ENCODE results near the gene CWC22. TPM values are rescaled to one million over a fixed set of nuclear protein-coding genes. Genes with fewer than 3 reads are reported as not detected.
"Not testable (repeated sequence)": the region's sequence is repeated elsewhere in the genome, so short reads cannot be mapped to it uniquely, and the experiment has no call there.

CWC22 gene
- total RNA-seq, 1 donor: 12.7 TPM

- Histone ChIP-seq H3K4me1 (ENCODE audit: insufficient read depth, low read length) (no peaks in the 10 kb centered on the region), H3K4me3 (ENCODE audit: low read length) (no peak overlapping the region), H3K27me3 (ENCODE audit: insufficient read depth, low read length) (no peaks in the 10 kb centered on the region), H3K9me3 (ENCODE audit: low read depth, low read length) (no peaks in the 10 kb centered on the region)
Observed at GRCh38 chr2:179987916-179988315, 19.2 kb downstream of the CWC22 start.

GRCh38 chr2:179985163-179985820 is 21.8 kb downstream of the CWC22 start:
- Histone ChIP-seq H3K4me3 (ENCODE audit: low read length) (no peak overlapping the region), H3K4me1 (ENCODE audit: insufficient read depth, low read length) (no peaks in the 10 kb centered on the region), H3K9me3 (ENCODE audit: low read depth, low read length) (no peaks in the 10 kb centered on the region), H3K27me3 (ENCODE audit: insufficient read depth, low read length) (no peaks in the 10 kb centered on the region)

- no peaks in the 10 kb centered on the region for H3K9me3 ChIP-seq (ENCODE audit: low read depth, low read length)
- H3K4me1 ChIP-seq (ENCODE audit: insufficient read depth, low read length): no peaks in the 10 kb centered on the region
- no peak overlapping the region for H3K4me3 ChIP-seq (ENCODE audit: low read length)
- H3K27me3 ChIP-seq (ENCODE audit: insufficient read depth, low read length): no peaks in the 10 kb centered on the region
Observed at GRCh38 chr2:179983250-179983932, 23.7 kb downstream of the CWC22 start.

GRCh38 chr2:179981085-179981484 is 26.0 kb downstream of the CWC22 start:
- Histone ChIP-seq H3K4me1 (ENCODE audit: insufficient read depth, low read length) (no peaks in the 10 kb centered on the region), H3K9me3 (ENCODE audit: low read depth, low read length) (no peaks in the 10 kb centered on the region), H3K4me3 (ENCODE audit: low read length) (no peak overlapping the region), H3K27me3 (ENCODE audit: insufficient read depth, low read length) (no peaks in the 10 kb centered on the region)

- no peaks in the 10 kb centered on the region for H3K27me3 ChIP-seq (ENCODE audit: insufficient read depth, low read length)
- no peaks in the 10 kb centered on the region for H3K9me3 ChIP-seq (ENCODE audit: low read depth, low read length)
- no peaks in the 10 kb centered on the region for H3K4me1 ChIP-seq (ENCODE audit: insufficient read depth, low read length)
- no peak overlapping the region for H3K4me3 ChIP-seq (ENCODE audit: low read length)
Observed at GRCh38 chr2:179974761-179975160, 32.3 kb downstream of the CWC22 start.

- H3K4me3 ChIP-seq (ENCODE audit: low read length): no peak overlapping the region
Observed at GRCh38 chr2:179966778-179967394, 40.2 kb downstream of the CWC22 start.

GRCh38 chr2:179965291-179966258 is 41.5 kb downstream of the CWC22 start:
- H3K4me3 ChIP-seq (ENCODE audit: low read length): no peak overlapping the region
- H3K27me3 ChIP-seq (ENCODE audit: insufficient read depth, low read length): no peaks in the 10 kb centered on the region
- H3K9me3 ChIP-seq (ENCODE audit: low read depth, low read length): no peaks in the 10 kb centered on the region
- H3K4me1 ChIP-seq (ENCODE audit: insufficient read depth, low read length): no peaks in the 10 kb centered on the region

More at GRCh38 chr2:179966778-179967394, 40.2 kb downstream of the CWC22 start:
- H3K9me3 ChIP-seq (ENCODE audit: low read depth, low read length): no peaks in the 10 kb centered on the region
- H3K27me3 ChIP-seq (ENCODE audit: insufficient read depth, low read length): no peaks in the 10 kb centered on the region
- H3K4me1 ChIP-seq (ENCODE audit: insufficient read depth, low read length): no peaks in the 10 kb centered on the region

GRCh38 chr2:179963626-179964025 is 43.5 kb downstream of the CWC22 start:
- H3K4me1 ChIP-seq (ENCODE audit: insufficient read depth, low read length): no peaks in the 10 kb centered on the region
- no peaks in the 10 kb centered on the region for H3K9me3 ChIP-seq (ENCODE audit: low read depth, low read length)
- no peaks in the 10 kb centered on the region for H3K27me3 ChIP-seq (ENCODE audit: insufficient read depth, low read length)
- no peak overlapping the region for H3K4me3 ChIP-seq (ENCODE audit: low read length)

- H3K9me3 ChIP-seq (ENCODE audit: low read depth, low read length); H3K4me3 ChIP-seq (ENCODE audit: low read length); H3K4me1 ChIP-seq (ENCODE audit: insufficient read depth, low read length): not testable (repeated sequence)
Observed at GRCh38 chr2:179958251-179958650, 48.8 kb downstream of the CWC22 start.

GRCh38 chr2:179954026-179954425 is 53.1 kb downstream of the CWC22 start:
- no peaks in the 10 kb centered on the region for H3K9me3 ChIP-seq (ENCODE audit: low read depth, low read length)
- H3K27me3 ChIP-seq (ENCODE audit: insufficient read depth, low read length): no peaks in the 10 kb centered on the region
- no peak overlapping the region for H3K4me3 ChIP-seq (ENCODE audit: low read length)
- no peaks in the 10 kb centered on the region for H3K4me1 ChIP-seq (ENCODE audit: insufficient read depth, low read length)

More at GRCh38 chr2:179958251-179958650, 48.8 kb downstream of the CWC22 start:
- H3K27me3 ChIP-seq (ENCODE audit: insufficient read depth, low read length): not testable (repeated sequence)

GRCh38 chr2:179953359-179953758 is 53.7 kb downstream of the CWC22 start:
- Histone ChIP-seq H3K9me3 (ENCODE audit: low read depth, low read length) (no peaks in the 10 kb centered on the region), H3K4me1 (ENCODE audit: insufficient read depth, low read length) (no peaks in the 10 kb centered on the region), H3K27me3 (ENCODE audit: insufficient read depth, low read length) (no peaks in the 10 kb centered on the region), H3K4me3 (ENCODE audit: low read length) (no peak overlapping the region)

- H3K27me3 ChIP-seq (ENCODE audit: insufficient read depth, low read length): no peaks in the 10 kb centered on the region
- no peak overlapping the region for H3K4me3 ChIP-seq (ENCODE audit: low read length)
- no peaks in the 10 kb centered on the region for H3K4me1 ChIP-seq (ENCODE audit: insufficient read depth, low read length)
- no peaks in the 10 kb centered on the region for H3K9me3 ChIP-seq (ENCODE audit: low read depth, low read length)
Observed at GRCh38 chr2:179952658-179953057, 54.4 kb downstream of the CWC22 start.

GRCh38 chr2:179951680-179952079 is 55.4 kb downstream of the CWC22 start:
- Histone ChIP-seq H3K9me3 (ENCODE audit: low read depth, low read length) (no peaks in the 10 kb centered on the region), H3K4me1 (ENCODE audit: insufficient read depth, low read length) (no peaks in the 10 kb centered on the region), H3K27me3 (ENCODE audit: insufficient read depth, low read length) (no peaks in the 10 kb centered on the region), H3K4me3 (ENCODE audit: low read length) (no peak overlapping the region)

GRCh38 chr2:179950391-179950790 is 56.7 kb downstream of the CWC22 start:
- Histone ChIP-seq H3K4me3 (ENCODE audit: low read length) (no peak overlapping the region), H3K27me3 (ENCODE audit: insufficient read depth, low read length) (no peaks in the 10 kb centered on the region), H3K9me3 (ENCODE audit: low read depth, low read length) (no peaks in the 10 kb centered on the region), H3K4me1 (ENCODE audit: insufficient read depth, low read length) (no peaks in the 10 kb centered on the region)

- Histone ChIP-seq H3K27me3 (ENCODE audit: insufficient read depth, low read length) (no peaks in the 10 kb centered on the region), H3K9me3 (ENCODE audit: low read depth, low read length) (no peaks in the 10 kb centered on the region), H3K4me1 (ENCODE audit: insufficient read depth, low read length) (no peaks in the 10 kb centered on the region), H3K4me3 (ENCODE audit: low read length) (no peak overlapping the region)
Observed at GRCh38 chr2:179949438-179949837, 57.7 kb downstream of the CWC22 start.

Measured in mononuclear cell (primary cell).